COLO829 (cell line): Measurements from ENCODE around the gene SUSD6.

ENCODE experiments used
- DNase-seq: peaks from one replicate; pipeline ENCODE4 v3.0.0; 2012; ENCODE audit warnings: low spot score

The SUSD6 gene

DNA sequence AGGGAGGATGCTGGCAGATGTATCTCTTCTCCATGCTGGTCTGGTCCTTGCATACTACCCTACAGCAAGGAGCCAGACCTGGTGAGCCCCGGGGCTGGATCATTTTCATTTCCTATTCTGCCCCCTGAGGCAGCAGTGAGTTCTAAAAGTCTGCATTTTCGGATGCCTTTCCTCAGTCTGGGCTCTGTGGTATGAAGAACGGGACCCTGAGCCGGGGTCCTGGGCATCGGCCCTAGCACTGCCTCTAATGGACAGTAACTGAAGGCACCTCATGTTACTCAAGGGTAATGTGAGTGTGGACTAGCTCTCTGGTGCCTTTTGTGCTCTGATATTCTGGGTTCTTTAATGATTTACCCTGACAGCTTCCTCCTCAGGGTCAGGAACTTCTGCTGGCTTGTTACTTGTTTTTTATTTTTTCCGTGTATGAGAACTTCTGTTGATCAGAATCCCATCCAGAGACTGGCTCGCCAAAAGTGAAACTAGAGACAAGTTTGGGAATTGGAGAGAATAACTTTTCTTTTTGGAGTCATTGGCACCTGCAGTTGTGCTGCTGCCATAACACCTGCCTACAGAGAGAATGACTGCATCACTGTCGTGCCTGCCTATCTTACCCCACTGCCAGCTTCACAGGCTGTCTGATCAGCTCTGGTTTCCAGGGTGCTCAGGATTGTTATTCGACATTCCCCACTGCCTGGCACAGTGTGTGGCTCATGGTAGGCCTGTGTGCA is 62.3 kb downstream of the SUSD6 start:
- DNase-seq, result no peak

DNA sequence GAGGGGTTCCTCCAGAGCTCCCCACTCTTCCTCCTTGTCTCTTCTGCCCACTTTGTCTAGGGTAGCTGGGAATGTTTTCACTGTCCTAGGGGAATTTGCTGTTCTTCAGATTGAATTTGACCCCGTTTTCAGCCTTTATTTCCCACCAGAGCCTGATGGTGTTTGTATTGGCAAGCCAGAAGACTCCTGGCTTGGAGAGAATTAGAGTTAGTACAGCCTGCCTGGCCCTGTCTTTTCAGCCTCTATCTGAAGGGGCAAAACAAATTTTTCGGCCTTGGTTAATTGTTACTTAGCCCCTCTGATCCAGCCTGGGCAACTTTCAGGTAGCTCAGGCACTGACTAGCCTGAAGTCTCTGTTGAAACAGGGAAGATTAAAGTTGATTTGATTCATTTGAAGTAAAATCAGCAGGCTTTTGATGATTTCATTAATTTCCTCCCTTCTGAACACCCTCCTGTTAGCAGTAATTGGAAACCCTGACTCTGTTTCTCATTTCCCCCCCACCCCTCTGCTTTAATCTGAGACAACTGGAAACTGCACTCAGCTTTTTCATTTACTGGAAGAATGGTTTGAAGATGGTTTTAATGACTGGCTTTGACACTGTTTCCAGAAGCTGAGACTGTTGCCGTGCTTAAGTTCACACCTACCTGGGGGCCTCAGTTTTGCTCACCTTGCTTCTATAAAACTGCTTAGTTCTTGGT is 63.3 kb downstream of the SUSD6 start:
- DNase-seq, result no peak

GRCh38 chr14:69675245-69675583 is 63.8 kb downstream of the SUSD6 start:
- no peak for DNase-seq

GRCh38 chr14:69675877-69676416 is 64.6 kb downstream of the SUSD6 start:
- DNase-seq, result no peak

- no peak for DNase-seq
Observed at GRCh38 chr14:69676723-69677122, 65.3 kb downstream of the SUSD6 start.

- no peak for DNase-seq
Observed at GRCh38 chr14:69680297-69680696, 68.9 kb downstream of the SUSD6 start.

- DNase-seq, result no peak
Observed at GRCh38 chr14:69682136-69682535, 70.7 kb downstream of the SUSD6 start.

DNA sequence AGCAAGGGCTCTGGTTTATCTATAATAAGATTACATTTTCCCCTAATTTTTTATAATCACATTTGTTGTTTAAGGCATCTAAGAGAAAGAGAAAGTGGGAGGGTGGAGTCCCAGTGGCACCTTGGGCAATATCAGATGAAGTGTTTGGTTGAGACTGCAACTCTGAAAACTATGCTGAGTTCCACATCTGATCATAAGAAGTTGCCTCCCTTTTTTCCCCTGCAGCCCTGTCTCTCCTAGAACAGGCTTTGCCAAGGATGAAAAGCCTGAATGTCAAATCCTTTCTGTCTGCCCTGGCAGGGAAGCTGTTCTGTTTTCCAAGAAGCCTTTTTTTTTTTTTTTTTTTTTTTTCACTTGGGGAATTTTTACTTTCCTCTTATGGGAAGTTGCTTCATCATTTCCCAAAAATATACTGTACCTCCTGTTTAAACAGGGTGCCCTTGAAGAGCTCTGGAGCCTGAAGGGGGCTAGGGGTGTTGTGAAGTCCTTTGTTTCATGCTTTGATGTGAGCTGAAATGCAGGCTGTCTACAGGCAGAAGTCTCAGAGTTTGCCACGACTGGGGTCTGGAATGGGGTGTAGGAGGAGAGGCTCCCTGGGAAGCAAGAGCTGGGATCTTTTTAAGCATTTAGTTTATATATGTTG is 71.3 kb downstream of the SUSD6 start:
- DNase-seq, result no peak

- no peak for DNase-seq
Observed at GRCh38 chr14:69683971-69684370, 72.6 kb downstream of the SUSD6 start.

DNA sequence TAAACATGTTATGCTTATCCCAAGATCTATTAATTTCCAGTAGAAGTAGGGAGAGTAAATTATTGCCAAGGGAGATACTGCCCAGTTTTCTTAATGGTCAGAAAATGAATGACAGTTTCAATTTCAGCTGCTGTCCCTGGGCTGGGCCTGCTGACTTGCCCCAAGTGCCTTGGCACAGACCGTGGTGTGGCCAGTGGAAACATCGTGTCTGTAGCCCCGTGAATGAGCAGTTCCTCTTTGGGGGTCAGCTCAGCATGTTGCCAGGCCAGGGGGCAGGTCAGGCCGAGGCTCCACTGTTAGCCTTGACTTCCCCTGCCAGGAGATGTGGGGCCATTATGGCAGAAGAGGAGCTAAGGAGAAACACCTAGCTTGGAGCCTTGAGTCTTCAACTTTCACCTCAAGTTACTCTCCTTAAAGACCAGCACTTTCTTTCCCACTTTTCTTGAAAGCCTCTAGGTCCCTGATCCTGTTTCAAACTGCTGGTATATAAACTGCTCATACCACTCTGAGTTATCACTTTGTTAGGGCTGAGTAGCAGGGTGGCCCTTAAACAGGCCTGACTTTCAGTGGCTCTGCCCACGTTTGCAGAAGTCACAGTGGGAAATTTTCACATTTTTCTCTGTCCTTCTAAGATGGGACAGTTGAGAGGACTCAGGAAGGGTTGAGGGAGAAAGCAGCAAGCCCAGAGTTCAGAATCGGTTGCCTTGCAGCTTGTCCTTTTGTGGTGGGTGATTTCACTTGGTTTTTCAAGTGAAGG is 73.2 kb downstream of the SUSD6 start:
- DNase-seq, result no peak

GRCh38 chr14:69685218-69685616 is 73.8 kb downstream of the SUSD6 start:
- no peak for DNase-seq

GRCh38 chr14:69685716-69686115 is 74.3 kb downstream of the SUSD6 start:
- no peak for DNase-seq

GRCh38 chr14:69687606-69688298 is 76.4 kb downstream of the SUSD6 start:
- DNase-seq, result no peak

DNA sequence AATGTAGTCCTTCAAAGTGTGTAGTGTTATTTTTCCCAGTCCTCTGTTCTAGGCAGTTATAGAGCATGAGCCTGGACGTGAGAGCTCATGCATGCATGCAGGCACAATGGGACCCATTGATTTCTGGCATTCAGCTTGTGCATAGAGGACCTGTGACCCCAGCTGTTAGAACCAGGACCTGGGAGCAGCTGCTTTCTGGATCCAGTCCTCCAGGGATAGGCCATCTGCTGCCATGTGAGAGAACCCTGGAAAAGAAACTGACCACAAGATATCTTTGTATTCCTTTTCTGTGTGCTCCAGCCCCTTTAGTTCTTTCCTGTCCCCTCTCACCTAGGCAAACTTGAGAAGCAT is 76.9 kb downstream of the SUSD6 start:
- peak; percentile 63 for DNase-seq

DNA sequence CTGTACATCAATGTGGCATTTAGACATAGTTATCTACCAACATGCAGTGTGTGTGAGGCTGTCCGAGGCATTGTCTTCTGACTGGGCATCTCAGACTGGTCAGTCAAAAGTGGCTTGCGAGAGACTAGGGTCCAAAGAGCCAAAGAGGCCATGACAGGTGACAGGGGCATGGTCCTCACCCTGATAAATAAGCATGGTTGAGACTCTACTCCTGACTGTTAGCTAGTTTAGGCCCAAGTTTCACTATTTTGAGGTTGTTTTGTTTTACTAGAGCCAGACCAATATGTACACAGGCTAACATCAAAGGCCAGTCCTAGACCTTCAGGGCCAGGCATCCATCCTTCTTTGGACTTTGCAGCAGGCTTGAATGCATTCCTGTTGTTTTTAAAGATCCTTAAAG is 78.6 kb downstream of the SUSD6 start:
- DNase-seq, result no peak

DNA sequence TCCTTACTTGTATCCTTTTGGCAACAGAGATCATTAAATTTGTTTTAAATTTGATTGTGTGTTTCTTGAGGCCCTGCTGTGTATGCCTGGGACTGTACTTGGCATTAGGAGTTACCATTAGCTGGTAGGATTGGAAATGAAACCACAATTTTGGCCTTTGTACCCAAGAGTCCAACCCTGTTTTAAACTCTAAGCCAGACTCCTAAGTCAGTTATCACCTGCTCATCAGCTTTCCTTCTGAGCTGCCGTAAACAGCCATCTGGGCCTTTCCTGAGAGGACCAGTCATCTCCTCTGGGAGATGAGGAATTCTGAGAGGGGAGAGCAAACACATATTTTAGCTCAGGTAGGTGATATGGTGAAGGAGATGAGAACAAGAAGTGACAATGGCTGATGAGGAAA is 81.2 kb downstream of the SUSD6 start:
- no peak for DNase-seq

DNA sequence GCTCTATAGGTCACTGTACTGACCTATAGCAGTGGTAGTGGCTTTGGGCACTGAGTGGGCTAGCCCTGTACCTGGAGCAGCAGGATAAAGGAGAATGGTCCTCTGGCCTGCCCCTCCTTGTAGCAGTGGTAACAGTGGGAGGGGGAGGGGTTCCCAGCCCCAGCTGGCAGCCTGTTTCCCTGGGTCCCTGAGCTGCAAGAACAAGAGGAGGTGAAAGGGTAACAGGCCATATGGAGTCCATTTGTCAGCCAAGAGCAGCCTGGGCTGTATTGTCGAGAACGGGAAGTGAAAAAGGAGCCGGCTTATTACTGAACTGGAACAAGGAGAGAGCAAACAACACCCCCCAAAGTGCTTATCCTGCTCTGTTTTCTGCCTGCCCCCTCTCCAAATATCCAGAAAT is 81.7 kb downstream of the SUSD6 start:
- no peak for DNase-seq

GRCh38 chr14:69693801-69694729 is 82.7 kb downstream of the SUSD6 start:
- DNase-seq, result no peak

DNA sequence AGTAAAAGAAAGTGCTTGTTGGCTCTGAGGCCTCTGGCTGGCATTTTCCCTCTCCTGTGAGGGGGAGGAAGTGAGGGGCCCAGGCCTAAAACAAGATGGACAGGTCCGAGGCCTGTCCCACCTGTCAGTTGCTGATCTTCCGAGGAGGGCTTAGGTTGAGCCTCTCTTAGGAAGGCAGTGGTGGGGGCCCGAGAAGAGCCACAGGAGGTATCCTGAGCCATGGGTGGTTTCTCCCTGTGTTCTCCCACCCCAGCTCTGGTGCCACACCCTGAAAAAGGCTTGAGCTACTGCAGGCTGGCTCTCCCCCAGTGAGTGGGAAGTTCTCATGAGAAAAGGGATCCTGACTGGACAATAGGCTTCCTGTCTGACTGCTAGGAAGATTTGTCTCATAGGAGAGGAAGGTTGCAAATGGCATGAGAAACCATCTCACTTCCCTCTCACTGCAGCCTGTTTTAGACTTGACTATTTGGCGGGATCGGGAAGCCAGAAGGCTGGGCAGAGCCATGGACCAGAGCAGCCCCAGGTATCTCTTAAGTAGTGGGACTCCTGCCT is 83.4 kb downstream of the SUSD6 start:
- DNase-seq, result peak; percentile 89
